ENCODE results near the gene KLHL40.

The KLHL40 gene

GRCh38 chr3:42732829-42733459 is 47.6 kb downstream of the KLHL40 start:
- no peak overlapping the region for H3K4me3 Mint-ChIP-seq
- no peak overlapping the region for H3K27ac Mint-ChIP-seq
- DNase-seq: no peak
- no peaks in the 10 kb centered on the region for H3K36me3 Mint-ChIP-seq
- H3K9me3 Mint-ChIP-seq: no peaks in the 10 kb centered on the region
- H3K4me1 Mint-ChIP-seq: no peaks in the 10 kb centered on the region
- H3K27me3 Mint-ChIP-seq: peaks cover 14% of the 10 kb centered on the region
- CTCF ChIA-PET: interaction anchor here (1.1 kb wide), 1 partner anchor 13 kb away, joined by 5 read pairs; no protein-coding TSS in a partner anchor

GRCh38 chr3:42733501-42734262 is 48.3 kb downstream of the KLHL40 start:
- CTCF ChIA-PET: no interaction called here
- H3K36me3 Mint-ChIP-seq: no peaks in the 10 kb centered on the region
- H3K27ac Mint-ChIP-seq: no peak overlapping the region
- peaks cover 12% of the 10 kb centered on the region for H3K27me3 Mint-ChIP-seq
- H3K4me3 Mint-ChIP-seq: no peak overlapping the region
- no peaks in the 10 kb centered on the region for H3K9me3 Mint-ChIP-seq
- H3K4me1 Mint-ChIP-seq: no peaks in the 10 kb centered on the region
- no peak for DNase-seq

- Mint-ChIP-seq H3K27ac (no peak overlapping the region), H3K4me1 (no peaks in the 10 kb centered on the region), H3K36me3 (no peaks in the 10 kb centered on the region), H3K27me3 (peaks cover 13% of the 10 kb centered on the region), H3K9me3 (no peaks in the 10 kb centered on the region), H3K4me3 (no peak overlapping the region)
- DNase-seq: no peak
- CTCF ChIA-PET: interaction anchor here (1.1 to 1.4 kb wide), 2 partner anchors 10 to 12 kb away, joined by 3 to 7 read pairs; no protein-coding TSS in a partner anchor
Observed at GRCh38 chr3:42734263-42734860, 49.0 kb downstream of the KLHL40 start.

GRCh38 chr3:42735019-42735418 is 49.7 kb downstream of the KLHL40 start:
- H3K9me3 Mint-ChIP-seq: no peaks in the 10 kb centered on the region
- no peak overlapping the region for H3K4me3 Mint-ChIP-seq
- CTCF ChIA-PET: interaction anchor here (1.0 to 1.4 kb wide), 3 partner anchors 9 to 14 kb away, joined by 3 to 7 read pairs (median 4); no protein-coding TSS in a partner anchor
- H3K4me1 Mint-ChIP-seq: no peaks in the 10 kb centered on the region
- no peak for DNase-seq
- no peaks in the 10 kb centered on the region for H3K36me3 Mint-ChIP-seq
- H3K27me3 Mint-ChIP-seq: peaks cover 16% of the 10 kb centered on the region
- H3K27ac Mint-ChIP-seq: no peak overlapping the region

- Mint-ChIP-seq H3K36me3 (no peaks in the 10 kb centered on the region), H3K4me3 (no peak overlapping the region), H3K4me1 (no peaks in the 10 kb centered on the region), H3K27me3 (peaks cover 16% of the 10 kb centered on the region), H3K9me3 (no peaks in the 10 kb centered on the region), H3K27ac (no peak overlapping the region)
- CTCF ChIA-PET: interaction anchor here (1.0 to 1.4 kb wide), 3 partner anchors 9 to 14 kb away, joined by 3 to 7 read pairs (median 4); no protein-coding TSS in a partner anchor
- no peak for DNase-seq
Observed at GRCh38 chr3:42735615-42736014, 50.3 kb downstream of the KLHL40 start.

GRCh38 chr3:42736081-42736480 is 50.7 kb downstream of the KLHL40 start:
- Mint-ChIP-seq H3K4me3 (no peak overlapping the region), H3K27ac (no peak overlapping the region), H3K9me3 (no peaks in the 10 kb centered on the region), H3K4me1 (no peaks in the 10 kb centered on the region), H3K27me3 (peaks cover 16% of the 10 kb centered on the region), H3K36me3 (no peaks in the 10 kb centered on the region)
- CTCF ChIA-PET: interaction anchor here (1.0 kb wide), 1 partner anchor 13 kb away, joined by 4 read pairs; no protein-coding TSS in a partner anchor
- no peak for DNase-seq

- peaks cover 16% of the 10 kb centered on the region for H3K27me3 Mint-ChIP-seq
- no peaks in the 10 kb centered on the region for H3K9me3 Mint-ChIP-seq
- H3K36me3 Mint-ChIP-seq: no peaks in the 10 kb centered on the region
- H3K27ac Mint-ChIP-seq: no peak overlapping the region
- no peaks in the 10 kb centered on the region for H3K4me1 Mint-ChIP-seq
- no peak for DNase-seq
- H3K4me3 Mint-ChIP-seq: no peak overlapping the region
- CTCF ChIA-PET: no interaction called here
Observed at GRCh38 chr3:42736531-42736930, 51.2 kb downstream of the KLHL40 start.

GRCh38 chr3:42739401-42740158 is 54.2 kb downstream of the KLHL40 start:
- DNase-seq: no peak
- H3K4me3 Mint-ChIP-seq: no peak overlapping the region
- CTCF ChIA-PET: interaction anchor here (0.6 to 1.4 kb wide), 3 partner anchors 11 to 154 kb away, joined by 3 to 4 read pairs (median 3); no protein-coding TSS in a partner anchor
- H3K36me3 Mint-ChIP-seq: no peaks in the 10 kb centered on the region
- H3K9me3 Mint-ChIP-seq: no peaks in the 10 kb centered on the region
- H3K27ac Mint-ChIP-seq: no peak overlapping the region
- peaks cover 7% of the 10 kb centered on the region for H3K4me1 Mint-ChIP-seq
- H3K27me3 Mint-ChIP-seq: peaks cover 21% of the 10 kb centered on the region

GRCh38 chr3:42741796-42742195 is 56.5 kb downstream of the KLHL40 start:
- Mint-ChIP-seq H3K9me3 (no peaks in the 10 kb centered on the region), H3K4me1 (peaks cover 20% of the 10 kb centered on the region), H3K4me3 (no peak overlapping the region), H3K27me3 (peaks cover 14% of the 10 kb centered on the region), H3K36me3 (no peaks in the 10 kb centered on the region), H3K27ac (no peak overlapping the region)
- CTCF ChIA-PET: interaction anchor here (0.7 to 1.9 kb wide), 5 partner anchors 14 to 495 kb away, joined by 3 to 5 read pairs (median 4); partner anchors contain the start of gene SEC22C
- no peak for DNase-seq

Measured in activated naive CD4-positive, alpha-beta T cell treated with anti-CD3 and anti-CD28 coated beads, Interleukin-2, amount 10 ng/mL, durations not matched to agents 7 days and 5 days (primary cell).